Measurements from ENCODE around the gene DISC1.
"Not testable (repeated sequence)": the region's sequence is repeated elsewhere in the genome, so short reads cannot be mapped to it uniquely, and the experiment has no call there.

DNA sequence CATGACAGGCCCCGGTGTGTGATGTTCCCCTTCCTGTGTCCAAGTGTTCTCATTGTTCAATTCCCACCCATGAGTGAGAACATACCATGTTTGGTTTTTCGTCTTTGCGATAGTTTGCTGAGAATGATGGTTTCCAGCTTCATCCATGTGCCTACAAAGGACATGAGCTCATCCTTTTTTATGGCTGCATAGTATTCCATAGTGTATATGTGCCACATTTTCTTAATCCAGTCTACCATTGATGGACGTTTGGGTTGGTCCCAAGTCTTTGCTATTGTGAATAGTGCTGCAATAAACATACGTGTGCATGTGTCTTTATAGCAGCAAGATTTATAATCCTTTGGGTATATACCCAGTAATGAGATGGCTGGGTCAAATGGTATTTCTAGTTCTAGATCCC, 343.2 kb downstream of the DISC1 start:
- TF ChIP-seq CTCF, POLR2AphosphoS5 (IDR thresholded peaks at IDR 0.05): not testable (repeated sequence)
